CD4-positive, alpha-beta T cell treated with Interleukin-10 for 1 hour (primary cell): ENCODE results near the gene ZFP36L2.

Experiments
- DNase-seq: peaks from one replicate; pipeline ENCODE4 v3.0.0-alpha.2; 2020

The ZFP36L2 gene, protein sequence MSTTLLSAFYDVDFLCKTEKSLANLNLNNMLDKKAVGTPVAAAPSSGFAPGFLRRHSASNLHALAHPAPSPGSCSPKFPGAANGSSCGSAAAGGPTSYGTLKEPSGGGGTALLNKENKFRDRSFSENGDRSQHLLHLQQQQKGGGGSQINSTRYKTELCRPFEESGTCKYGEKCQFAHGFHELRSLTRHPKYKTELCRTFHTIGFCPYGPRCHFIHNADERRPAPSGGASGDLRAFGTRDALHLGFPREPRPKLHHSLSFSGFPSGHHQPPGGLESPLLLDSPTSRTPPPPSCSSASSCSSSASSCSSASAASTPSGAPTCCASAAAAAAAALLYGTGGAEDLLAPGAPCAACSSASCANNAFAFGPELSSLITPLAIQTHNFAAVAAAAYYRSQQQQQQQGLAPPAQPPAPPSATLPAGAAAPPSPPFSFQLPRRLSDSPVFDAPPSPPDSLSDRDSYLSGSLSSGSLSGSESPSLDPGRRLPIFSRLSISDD

DNA sequence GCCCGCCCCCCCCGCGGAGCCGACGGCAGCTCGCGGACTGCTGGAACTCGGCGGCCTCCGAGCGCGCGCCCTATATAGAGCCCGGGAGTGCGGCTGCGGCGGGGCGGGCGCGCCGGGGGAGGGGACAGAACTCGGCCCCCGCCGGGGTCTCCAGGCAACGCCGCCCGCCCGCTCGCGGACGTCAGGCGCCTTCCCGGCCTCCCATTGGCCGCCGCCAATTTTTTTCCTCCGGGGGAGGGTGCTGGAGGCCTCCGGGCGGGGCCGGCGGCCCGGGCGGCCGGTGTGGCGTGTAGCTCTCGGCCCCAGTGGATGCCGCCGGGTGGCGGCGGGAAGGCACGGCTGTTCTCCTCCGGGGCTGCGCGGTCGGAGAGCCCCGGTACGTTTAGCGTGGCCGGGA is at the start of gene ZFP36L2:
Gene ZFP36L2, minus strand, starts transcription at position 49 of the 397 bp plus-strand sequence. CDS start 291 bp downstream, outside the sequence.
- peak; percentile 97 for DNase-seq

DNA sequence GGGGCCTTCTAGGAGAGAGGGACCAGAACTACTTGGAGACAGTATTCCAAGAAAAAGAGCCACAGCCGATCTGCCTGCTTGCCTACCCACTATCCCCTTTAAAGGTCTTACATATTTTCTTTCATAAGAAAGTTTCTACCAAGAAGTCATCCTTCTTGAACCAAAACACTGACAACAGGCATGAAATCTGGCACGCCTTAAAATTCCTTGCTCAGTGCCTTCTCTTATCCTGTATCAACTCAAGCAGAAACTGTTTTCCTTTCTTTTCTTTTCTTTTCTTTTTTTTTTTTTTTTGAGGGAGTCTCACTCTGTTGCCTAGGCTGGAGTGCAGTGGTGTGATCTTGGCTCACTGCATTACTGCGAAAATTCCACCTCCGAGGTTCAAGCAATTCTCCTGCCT is 48.3 kb upstream of the ZFP36L2 start:
- DNase-seq: no peak

DNA sequence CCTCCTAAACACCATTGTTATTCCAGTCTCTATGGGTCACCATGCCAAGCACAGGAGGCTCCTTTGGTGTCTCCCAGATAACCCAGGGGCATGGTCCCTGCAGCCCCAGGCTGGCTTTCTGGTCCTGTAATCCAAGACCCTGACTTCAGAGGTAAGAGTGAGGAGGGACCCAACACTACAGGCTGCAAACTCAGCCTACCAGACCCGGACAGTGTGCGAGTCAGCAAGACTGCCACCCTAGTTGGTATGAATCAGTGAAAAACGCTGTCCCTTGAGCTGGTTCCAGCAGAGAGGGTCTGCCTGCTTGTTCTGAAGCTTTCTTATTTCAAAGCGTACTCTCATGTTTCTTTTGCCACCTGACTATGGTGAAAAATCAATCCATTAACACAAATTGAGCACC is 47.6 kb upstream of the ZFP36L2 start:
- no peak for DNase-seq

DNA sequence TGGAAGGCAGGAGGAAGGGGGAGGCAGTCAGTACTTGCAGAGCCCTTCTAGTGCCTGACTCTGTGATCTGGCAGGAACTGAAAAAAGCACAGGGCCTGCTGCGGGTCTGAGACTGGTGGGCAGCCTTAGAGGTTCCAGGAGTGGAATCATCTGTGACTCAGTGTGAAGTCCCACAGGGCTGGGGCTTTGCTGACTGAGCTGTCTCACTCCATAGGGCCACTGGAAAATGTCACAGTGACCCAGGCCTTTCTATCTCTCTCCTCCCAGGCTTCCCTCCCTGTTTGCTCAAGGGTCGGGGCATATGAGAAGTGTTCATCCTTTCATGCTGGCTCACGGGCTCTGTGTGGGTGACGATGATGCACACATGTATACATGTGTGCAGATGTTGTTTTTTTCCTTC is 47.1 kb upstream of the ZFP36L2 start:
- no peak for DNase-seq

DNA sequence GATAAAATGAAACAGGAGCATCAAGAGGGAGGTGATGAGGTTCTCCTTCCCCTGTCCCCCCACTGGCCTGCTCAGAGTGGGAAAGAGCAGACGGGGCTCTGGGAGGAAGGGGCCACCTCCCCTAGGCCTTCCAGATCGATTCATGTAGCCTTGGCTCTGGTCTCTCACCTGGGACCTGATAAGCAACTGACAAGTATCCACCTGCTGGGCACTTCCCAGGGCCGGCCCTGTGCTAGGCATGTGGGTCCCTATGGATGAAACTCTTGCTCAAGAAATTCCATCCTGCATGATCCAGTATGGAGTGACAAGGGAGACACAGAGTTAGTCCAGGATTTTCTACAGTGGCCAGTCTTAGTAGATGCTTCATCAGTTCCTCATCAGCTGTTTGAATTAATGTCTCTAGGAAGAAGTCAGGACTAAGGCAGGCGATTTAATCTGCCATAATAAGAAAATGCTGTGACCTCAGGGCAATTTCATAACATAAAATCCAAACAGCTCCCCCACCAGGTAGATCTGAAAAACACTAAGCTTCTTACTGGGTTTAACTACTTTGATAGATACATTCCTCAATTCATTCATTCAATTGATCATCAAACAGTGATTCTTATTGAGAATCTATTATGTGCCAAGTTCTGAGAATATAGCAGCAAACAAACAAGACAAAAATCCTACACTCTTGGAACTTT is 44.7 kb upstream of the ZFP36L2 start:
- DNase-seq: peak; percentile 6

DNA sequence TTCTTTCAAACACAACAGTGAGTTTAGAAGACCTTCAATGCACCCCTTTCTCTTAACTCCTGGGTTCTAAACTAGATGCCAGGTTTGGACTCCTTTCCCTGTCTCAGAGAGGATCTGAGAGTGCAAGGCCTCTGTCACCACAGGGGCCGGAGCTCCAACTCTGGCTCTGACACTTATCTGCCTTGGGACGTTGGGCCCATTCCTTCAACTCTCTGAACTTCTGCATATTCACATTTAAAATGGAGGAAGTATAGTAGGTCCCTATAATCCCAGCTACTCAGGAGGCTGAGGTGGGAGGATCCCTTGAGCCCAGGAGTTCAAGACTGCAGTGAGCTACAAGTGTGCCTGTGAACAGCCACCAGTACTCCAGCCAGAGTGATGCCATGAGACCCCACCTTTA is 44.1 kb upstream of the ZFP36L2 start:
- no peak for DNase-seq

DNA sequence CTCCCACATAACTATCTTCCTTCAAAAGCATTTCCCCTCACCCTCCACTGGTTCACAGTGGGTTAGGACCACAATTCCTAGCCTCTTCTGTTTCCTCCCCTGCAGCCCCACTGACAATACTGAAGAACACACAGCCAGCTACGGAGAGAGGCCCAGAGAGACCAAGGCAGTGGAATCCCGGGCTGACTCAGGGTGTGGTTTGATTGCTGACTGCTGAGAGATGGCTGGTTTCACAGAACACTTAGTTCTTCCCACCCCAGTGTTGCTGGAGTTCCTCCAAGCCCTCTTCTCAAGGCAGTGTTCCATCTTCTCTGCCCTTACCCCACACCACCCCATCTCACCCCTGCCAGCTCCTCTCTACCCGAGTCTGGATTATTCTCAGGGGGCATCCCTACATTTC is 43.3 kb upstream of the ZFP36L2 start:
- DNase-seq: no peak

DNA sequence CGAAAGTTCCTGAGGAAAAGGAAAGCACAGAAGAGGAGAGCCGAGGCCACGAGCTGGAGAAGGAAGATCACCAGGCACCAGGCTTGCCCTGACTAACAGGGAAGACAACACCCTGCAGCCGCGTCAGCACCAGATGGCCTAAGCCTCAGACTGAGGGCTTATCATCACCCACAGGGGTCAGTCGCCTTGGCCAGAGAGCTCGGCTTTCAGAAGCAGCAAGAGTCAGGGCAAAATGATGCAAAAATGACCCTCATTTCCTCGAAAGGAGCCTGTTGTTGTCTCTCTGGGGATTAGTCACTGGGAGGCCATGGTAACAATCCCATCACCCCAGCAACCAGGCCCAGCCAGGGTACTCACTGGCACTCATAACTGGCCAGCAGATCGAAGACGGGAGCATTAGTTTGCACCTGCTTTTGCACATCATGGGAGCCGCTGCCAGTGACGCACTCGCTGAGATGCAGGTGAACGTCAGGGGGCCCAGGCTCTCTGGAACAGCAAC is 42.7 kb upstream of the ZFP36L2 start:
- DNase-seq: no peak

DNA sequence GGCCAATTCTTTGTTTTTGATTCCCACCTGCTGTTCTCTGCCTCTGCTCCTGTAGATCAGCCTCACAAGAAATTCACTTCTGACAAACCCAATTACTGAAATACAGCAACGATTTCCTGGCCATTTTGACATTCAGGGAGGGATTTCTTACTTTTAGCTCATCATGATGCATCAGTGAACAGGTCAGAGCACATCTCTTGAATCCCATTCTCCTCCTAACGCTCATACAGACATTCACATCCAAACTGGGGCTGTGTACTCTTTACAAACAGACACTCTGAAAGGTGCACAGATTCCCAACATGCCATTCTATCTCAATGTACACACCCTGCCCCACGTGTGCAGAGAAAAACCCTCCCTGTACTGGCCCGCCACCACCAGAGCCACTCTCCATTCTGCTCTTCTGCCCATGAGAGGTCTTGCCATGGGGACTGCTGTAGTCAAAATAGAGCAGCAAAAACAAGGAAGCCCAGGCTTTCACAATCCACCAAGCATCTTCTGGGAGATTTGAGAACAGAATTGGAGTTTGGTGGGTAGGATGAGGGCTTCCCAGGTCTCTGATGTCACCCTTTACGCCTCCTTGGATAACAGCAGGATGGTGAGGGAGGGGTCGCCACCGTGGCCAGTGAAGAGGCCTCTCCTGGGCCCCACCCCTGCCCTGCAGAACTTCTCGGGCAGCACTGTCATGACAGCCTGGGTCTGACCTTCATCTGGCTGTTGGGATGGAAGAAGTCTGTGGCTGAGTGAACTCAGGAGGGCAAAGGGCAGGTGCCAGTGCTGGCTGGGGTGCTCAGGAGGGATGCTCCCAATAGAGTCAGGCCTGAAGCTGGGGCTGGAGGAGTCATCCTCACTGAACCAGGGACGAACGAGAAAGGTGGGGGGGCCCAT is 41.9 kb upstream of the ZFP36L2 start:
- no peak for DNase-seq

DNA sequence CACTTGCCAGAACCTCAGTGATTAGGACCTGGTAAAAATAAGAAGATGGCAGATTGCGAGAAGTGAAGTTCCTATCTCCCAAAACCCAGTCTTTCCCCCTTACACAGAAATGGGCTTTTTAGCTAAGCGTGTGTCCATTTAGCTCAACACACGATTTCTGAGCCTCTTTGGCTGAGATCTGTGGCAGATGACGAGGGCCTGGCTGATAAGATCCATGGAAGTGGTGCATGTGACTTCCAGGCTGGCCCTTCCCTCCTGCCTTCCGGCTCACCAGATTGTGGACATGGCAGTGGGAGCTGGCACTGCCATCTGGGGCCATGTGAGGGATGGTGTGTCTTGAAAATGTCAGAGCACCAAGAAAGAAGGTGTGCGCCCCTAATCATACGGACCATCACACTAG is 41.0 kb upstream of the ZFP36L2 start:
- DNase-seq: no peak

DNA sequence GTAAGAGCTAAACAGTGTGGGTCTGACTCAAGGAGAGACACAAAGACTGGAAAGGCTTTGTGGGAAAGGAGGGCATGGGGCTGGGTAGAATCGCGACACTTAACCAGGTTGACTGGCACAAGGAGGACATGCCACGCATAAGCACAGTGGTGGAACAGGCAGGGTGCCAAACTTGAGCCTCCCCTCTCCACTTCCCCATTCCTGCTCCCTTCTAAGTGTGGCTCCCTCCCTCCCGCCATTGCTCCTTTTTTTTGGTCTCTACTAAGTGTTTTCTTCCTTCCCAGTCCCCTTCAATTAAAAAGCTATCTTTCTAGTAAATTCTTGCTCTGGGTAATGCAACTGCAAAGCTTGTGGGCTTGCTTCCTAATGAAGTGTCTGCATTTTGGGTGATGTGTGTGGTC is 40.3 kb upstream of the ZFP36L2 start:
- no peak for DNase-seq

DNA sequence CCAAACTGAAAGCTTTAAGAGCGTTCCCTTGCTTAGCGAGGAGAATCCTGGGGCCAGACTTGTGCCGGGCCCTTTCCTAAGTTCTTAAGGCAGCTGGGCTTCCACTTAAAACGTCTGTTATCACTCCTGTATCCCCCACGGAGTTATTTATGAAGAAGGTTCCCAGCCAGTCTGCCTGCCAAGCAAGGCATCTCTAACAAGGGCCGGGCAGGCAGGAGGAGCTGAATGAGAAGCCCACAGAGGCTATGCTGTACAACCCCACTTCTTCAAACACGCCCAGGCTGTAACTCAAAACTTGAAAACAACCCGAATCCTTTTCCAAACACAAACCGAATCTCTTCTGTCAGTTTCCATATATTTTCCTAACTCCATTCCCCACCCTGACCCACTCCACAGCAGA is 39.0 kb upstream of the ZFP36L2 start:
- DNase-seq: no peak

DNA sequence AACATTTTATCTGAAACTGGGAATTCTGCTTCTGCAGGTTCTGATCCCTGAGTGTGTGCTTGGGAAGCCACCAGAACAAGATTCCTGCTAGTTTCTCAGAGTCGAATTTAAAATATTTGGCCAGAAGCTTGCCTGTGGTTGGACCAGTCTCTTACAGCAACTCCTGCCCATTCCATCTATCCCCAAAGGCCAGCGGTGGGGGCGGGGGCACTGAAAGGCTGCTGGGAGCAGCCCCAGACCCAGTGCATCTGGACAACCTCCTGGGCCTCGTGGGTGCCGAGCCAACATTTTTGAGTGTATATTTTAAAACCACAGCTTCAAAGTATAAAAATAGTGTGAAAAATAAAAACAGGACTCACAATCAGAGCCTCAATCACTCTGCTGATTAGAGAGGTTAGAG is 38.6 kb upstream of the ZFP36L2 start:
- DNase-seq: no peak

DNA sequence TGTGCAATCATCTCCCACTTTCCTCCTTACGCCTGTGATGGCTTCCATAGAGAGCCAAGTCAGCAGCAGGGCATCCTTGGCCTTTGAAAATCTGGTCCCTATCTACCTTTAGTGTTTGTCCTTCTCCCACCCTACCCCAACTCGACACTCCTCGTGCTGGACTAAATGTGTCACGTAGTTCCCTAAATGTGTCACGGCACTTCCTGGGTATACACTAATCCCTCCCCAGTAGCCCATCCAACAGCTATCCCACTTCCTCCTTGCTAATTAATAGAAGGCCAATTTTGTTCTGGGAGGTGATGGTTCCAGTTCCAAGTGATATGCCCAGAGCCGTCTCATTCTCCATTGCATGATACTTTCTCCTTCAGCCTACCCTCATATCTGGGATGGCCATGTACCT is 36.5 kb upstream of the ZFP36L2 start:
- DNase-seq: no peak

DNA sequence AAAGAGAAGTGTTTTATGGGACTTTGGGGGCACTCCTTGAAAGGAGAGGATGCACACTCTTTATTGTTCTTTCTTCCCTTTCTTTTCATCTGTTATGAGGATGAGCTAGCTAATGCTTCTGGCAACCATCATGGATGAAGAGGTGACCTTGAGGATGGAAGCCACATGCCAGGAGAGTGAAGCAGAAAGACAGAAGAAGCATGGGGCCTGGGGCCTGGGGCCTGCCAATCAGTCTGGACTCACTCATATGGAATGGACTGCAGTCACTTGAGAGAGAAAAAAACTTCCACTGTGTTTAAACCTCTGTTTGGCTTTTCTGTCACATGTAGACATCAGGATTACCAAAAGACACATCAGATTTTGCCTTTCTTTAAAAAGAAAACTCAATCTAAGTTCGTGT is 35.8 kb upstream of the ZFP36L2 start:
- DNase-seq: no peak

DNA sequence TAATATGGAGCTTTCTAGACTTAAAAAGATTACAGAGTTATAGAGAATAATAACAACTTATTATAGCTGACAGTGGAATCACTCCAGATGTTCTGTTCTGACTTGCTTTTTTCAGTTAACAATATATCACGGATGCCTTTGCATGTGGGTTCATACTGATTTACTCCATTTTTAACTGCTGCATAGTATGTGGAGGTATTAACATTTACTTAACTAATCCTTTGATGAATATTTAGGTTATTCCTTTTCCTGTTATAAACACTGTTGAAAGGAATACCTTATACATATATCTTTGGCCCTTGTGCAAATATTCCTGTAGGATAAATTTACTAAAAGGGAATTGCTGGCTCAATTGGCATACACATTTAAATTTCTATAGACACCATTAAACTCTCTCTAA is 33.1 kb upstream of the ZFP36L2 start:
- no peak for DNase-seq

DNA sequence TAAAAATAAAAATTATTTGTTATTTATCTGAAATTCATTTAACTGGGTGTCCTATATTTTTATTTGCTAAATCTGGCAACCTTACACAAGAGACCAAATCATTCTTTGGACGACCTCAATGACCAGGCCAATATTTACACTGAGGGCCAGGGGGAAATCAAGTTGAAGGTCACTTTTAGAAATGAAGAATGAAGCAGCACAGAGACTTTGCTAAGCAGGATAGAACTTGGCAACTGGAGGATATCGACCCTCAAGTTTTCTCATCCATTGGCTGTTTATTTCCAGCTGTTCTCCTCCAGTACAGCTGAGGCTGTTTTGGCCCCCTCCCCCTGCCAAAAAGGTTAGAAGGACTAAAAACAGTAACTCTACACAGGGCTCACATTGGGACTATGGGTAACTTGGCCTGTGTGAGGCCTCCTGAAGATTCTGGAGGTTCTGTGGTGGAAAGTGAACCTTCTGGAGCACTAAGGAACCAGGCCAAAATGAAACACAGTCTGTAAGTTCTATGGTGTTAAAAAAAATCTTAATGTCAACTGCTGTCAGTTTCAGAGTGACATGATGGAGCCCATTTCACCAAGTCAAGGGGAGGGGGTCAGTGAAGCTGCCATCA is 32.2 kb upstream of the ZFP36L2 start:
- DNase-seq: no peak

DNA sequence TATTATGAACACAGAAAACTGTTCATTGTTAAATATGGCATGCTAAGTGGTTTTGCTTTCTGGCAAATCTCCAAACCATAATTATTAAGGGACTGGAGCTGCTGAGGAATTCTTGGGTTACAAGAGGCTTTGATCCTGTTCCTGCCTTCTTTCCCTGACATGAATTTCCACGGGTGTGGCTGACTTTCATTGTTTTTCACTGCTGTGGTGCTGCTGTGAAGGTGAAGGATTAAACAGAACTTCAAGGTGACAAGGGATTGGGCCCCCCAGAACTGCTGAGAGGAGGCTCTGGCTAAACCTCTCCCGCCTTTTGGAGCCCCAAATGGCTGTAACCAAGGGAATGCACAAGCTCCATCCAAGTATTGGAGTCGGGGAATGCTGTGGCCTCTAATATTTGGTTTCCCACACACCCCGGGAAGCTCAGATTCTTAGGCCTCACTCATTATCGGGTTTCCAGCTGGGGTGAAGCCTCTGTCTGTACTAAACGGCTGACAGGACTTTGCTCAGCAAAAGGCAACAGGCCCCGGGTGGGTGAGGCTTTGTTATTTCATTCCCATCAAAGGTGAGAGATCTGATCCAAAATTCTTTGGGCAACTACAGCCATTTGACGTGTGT is 29.0 kb upstream of the ZFP36L2 start:
- DNase-seq: no peak

DNA sequence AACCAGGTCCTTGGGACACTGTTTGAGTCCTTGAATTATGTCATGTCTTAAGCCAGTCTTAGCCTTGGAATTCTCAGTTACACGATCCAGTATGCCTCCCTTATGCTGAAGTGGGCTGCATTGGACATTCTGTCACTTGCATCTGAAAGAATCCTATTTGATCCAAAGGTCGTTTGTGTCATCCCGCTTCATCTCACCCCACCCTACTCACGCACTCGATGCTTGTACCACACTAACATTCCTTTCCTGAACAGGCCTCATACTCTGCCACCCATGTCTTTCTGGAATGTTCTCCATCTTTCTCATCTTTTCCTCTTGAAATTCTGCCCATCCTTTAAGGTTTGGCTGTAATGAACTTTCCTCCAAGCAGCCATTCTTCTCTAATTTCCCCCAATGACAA is 27.9 kb upstream of the ZFP36L2 start:
- no peak for DNase-seq

DNA sequence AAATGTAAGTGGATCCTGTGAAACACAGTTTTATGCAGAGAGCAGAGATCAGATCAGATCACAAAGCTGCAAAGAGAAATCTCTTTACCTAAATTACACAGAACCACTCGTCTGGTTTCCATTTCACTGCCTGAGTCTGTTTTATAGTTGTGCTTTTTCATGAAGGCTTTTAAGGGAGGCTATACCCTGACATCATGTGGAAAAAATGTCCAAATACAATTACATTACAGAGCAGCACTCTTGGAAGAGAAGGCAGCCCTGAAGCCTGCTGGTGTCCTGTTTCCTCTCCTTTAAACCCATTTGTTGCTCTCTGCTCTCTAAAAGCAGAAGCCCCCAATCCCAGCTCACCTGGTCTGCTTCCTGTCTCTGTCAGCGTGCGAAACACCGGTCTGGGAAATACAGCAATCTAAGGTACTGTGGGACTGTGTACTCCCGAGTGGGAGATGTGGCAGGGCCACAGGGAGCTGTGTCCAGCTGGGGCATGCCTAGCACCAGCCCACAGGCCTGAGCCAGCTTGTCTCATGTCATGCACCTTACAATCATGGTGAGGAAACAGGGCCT is 24.8 kb upstream of the ZFP36L2 start:
- DNase-seq: no peak

DNA sequence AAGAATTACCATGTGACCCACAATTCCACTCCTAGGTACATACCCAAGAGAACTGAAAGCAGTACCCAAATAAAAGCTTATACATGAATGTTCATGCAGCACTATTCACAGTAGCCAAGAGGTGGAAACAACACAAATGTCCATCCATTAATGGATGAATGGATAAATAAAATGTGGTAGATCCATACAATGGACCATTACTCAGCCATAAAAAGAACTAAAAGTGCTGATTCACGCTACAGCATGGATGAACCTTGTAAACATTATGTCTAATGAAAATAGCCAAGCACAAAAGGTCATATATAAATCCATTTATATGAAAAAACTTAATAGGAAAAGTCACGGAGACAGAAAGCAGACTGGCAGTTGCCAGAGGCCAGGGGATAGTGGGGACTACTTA is 23.6 kb upstream of the ZFP36L2 start:
- no peak for DNase-seq

DNA sequence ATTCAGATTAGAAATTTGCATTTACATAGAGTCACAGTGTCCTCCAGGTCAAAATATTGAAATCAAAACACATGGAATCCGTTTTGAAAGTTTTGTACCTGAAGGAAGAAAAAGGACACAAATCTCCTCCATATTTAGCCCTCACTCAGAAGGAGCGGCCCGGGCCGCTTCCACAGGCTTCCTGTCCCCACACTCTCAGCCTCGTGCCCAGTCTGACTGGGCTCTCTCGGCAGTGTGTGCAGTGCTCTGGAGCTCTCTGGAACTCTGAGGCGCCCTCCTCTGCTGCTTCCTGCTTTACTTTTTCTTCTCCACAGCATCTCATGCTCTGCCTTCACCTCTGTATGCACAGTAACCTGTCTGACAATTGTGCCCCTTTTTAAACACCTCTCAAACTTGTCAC is 22.2 kb upstream of the ZFP36L2 start:
- no peak for DNase-seq
